NCI-H2196 (cell line): ENCODE measurements around the gene PRSS1.
"Not testable (repeated sequence)": the region's sequence is repeated elsewhere in the genome, so short reads cannot be mapped to it uniquely, and the experiment has no call there.

Source experiments
- DNase-seq: peaks from one replicate; lab custom pipeline; 2025; ENCODE audit not compliant: unreplicated experiment; lab: John Stamatoyannopoulos, UW

The PRSS1 gene

DNA sequence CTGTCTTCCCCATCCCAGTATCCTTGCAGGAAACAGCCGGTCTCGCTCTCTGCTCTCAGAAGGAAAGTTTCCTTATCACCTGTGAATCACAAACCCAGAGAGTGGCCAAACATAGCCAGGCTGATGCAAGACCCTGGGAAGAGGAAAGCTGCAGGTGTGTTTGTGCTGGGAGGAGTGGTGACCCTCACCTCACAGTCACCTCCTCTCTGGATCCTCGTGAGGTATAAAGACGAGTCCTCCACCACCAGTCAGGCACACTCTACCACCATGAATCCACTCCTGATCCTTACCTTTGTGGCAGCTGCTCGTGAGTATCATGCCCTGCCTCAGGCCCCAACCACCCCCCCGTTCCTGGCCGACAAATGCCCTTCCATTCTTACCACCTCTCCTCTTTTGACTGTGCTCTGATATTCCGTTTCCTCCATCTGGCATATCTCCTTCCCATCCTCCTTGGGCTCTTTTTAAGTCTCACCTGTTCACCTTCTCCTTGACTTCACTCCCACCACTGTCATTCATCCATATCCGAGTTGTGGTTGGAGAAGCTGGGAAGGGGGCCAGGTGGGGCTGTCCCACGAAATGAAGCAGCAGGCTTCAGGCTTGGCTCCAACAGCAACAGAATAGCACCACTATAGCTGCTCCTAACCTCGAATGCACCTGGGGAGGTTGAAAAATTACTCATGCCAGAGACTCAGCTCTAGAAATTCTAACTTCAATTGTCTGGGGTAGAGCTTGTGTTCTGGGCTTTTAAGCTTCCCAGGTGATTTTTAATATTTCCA is at the start of gene PRSS1:
PRSS1 (plus strand) TSS at position 255 of the 776 bp plus-strand sequence; CDS start at position 268, 13 bp downstream.
- no peak for DNase-seq

DNA sequence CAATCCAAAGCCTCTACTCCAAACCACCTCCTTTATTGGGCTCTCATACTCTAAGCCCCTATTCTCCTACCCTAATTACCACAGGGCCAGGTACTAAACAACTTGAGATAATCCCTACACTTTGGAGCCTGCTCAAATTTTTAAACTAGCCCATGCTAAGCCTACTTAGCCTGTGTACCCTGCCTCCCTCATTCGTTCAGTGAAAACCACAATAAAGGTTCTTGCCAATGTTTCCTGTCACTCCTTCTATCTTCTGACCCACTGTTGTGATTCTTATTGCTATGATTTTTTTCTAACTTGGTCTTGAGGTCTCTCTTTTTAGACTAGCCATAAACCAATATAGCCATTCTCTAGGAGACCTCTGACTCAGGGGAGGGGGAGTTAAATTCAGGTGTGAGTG is 48.3 kb upstream of the PRSS1 start:
- not testable (repeated sequence) for DNase-seq

DNA sequence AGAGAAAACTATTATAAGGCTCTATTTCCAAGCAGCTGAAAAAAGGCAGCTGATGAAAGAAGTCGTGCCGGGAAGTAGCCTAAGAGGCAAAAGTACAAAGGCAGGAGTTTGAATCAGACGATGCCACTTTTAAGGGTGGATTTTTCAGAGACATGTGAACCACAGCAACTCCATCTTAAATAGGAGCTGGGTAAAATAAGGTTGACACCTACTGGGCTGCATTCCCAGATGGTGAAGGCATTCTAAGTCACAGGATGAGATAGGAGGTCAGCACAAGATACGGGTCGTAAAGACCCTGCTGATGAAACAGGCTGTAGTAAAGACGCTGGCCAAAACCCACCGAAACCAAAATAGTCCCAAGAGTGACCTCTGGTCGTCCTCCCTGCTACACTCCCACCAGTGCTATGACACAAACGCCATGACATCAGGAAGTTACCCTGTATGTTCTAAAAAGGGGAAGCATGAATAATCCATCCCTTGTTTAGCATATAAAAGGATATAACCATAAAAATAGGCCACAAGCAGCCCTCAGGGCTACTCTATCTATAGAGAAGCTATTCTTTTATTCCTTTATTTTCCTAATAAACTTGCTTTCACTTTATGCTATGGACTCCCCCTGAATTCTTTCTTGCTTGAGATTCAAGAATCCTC is 45.5 kb upstream of the PRSS1 start:
- DNase-seq, result no peak

DNA sequence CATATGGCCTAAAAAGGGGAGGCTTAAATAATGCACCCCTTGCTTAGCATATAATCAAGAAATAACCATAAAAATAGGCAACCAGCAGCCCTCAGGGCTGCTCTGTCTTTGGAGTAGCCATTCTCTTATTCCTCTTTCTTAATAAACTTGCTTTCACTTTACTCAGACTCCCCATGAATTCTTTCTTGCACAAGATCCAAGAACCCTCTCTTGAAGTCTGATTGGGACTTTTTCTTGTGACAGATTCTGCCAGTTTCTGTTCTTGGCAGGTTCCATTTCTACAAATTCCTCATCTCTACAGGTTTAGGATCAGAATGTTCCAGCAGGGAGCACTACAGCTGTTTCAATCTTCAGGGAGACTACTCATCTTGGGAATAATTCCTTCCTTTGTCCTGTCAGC is 40.5 kb upstream of the PRSS1 start:
- not testable (repeated sequence) for DNase-seq

DNA sequence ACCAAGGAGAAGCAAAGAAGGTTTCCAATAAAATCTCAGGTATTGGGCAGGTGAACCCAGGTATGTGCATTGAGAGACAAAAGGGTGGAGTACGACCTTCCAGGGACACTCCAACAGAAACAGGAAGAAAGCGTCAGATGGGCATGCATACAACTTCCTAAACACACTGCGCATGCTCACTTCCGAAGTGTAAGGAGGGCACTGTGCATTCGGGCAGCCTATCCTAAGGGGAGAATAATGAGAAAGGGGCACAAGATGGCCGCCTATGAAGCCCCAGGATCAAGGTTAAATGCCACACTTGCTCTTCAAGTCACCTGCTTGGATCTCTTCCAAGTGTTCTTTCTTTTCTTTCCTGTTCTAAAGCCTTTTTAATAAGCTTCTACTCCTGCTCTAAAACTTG is 39.4 kb upstream of the PRSS1 start:
- DNase-seq, result no peak

DNA sequence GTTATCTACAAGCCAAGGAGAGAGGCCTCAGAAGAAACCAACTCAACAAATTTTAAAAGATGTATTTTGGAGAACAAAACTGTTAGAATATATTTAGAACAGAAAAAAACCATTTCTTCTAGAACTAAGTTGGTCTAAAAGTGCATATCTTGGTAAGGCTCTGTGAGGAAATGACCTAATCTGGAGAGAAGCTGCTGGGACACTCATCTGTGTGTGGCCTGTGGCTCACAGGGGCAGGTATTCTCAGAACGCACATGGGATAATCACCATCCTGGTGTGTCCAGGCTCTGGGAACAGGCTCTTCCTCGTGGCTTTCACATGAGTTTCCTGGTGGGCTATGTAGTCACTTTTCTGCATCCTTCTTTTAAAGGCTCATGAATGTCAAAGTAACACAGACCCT is 38.1 kb upstream of the PRSS1 start:
- no peak for DNase-seq

DNA sequence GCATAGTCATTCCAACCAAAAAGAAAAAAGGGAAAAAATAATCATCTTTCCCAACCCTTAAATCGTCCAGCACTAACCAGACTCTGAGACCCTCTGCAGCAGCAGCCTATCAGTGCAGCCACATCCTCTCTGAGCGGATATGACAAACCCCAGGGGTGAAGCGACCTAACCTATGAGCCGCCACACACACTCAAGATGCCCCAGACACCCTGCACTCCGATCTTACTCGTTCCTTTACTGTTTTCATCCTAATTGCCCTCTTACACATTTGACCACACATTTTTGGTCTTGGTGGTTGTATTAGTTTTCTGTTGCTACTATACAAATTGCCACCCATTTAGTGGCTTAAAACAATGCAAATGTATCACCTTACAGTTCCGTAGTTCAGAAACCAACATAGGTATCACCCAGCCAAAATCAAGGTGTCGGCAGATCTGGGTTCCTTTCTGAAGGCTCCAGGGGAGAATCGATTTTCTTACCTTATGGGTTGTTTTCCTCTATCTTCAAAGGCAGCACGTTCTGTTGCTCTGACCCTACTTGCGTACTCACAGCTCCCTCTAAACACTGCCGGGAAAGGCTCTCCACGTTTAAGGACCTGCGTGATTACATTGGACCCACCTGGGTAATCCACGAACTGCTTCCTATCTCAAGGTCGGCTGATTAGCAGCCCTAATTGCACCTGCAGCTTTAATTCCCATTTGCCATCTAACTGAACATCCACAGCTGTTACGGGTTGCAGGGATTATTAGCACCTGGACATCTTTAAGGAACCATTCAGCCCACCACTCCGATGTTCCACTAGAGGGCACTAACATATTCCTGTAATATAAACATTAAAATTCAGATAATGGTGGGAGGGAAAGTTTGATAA is 37.3 kb upstream of the PRSS1 start:
- no peak for DNase-seq

DNA sequence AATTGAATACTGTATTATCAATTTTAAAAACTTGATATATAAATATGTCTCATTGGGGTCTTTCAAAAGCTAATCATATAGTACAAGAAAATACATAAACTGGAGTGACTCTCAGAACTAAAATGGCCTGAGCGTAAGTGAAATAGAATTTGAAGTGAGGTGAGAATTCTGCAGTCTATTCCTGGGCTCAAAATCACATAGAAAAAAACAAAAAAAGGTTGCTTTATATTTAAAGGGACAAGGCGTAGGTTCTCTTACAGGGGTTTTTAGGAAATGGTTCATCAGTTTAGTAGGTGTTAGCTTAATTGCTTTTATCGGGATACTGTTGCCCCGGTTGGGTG is 36.7 kb upstream of the PRSS1 start:
- DNase-seq, result no peak

DNA sequence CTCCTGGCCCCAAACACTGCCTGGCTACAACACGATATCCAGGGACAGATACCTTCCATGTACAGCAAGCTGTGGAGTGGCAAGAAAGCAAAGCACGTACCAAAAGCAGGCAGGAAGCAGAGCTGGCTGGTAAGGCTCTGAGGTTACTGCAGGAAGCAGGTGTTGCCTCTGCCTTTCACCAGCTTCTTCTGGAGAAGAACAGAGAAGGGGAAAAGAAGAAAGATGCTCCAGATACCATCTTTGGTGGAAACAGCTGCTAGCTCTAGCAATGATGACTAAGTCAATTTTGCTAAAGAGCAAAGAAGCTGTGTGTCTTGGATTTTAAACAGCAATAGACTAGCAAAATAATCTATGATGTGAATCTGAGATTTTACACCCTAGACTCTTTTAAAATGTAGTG is 34.9 kb upstream of the PRSS1 start:
- no peak for DNase-seq

DNA sequence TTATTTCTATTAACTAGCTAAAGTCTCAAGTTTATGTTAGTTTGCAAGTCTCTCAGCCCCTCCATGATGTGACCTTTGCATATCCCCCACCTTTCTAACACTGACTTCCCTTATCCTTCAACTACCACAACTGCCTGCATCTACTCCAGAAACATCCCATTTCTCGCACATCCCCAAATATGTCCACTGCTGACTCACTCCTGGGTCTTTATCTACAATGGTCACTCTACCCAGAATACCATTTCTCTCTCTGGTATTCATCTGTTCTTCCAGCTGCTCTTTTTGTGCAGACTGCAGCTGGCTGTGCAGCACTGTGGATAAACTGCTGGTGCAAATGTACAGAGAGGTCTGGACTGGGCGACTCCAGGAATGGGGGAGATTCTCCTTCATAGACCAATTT is 32.7 kb upstream of the PRSS1 start:
- DNase-seq, result no peak

DNA sequence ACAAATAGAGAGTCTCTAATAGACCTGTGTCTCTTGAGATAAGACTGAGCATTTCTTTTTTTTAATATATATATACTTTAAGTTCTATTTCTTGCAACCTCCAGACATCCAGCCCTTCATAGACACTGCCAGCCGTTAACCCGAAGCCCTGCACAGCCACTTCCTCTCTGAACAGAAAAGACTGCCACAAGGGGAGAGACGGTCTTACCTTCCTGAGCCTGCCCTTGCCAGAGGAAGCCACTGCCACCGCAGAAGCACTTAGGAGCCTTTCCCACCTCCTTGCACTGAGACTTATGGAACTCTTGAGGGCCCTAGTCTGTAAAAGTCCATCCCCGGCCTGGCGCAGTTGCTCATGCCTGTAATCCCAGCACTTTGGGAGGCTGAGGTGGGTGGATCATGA is 31.8 kb upstream of the PRSS1 start:
- DNase-seq, result no peak

DNA sequence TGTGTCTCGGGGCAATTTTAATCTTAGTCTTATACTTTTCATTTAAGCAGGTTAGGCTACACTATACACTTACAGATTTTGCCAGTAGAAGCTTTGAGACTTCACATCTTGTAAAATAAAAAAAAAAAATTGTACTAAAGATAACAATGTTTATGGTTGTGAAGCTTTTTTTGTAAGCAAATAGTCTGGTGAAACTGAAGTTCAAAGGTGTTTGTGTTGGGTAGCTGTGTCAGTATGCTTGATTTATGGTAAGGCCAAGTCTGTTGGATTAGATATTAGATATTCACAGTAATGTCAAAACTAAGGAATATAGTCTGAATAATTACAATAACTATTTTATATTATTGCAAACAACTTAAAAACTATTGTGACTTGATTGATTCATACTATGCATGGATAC is 31.0 kb upstream of the PRSS1 start:
- DNase-seq, result no peak

DNA sequence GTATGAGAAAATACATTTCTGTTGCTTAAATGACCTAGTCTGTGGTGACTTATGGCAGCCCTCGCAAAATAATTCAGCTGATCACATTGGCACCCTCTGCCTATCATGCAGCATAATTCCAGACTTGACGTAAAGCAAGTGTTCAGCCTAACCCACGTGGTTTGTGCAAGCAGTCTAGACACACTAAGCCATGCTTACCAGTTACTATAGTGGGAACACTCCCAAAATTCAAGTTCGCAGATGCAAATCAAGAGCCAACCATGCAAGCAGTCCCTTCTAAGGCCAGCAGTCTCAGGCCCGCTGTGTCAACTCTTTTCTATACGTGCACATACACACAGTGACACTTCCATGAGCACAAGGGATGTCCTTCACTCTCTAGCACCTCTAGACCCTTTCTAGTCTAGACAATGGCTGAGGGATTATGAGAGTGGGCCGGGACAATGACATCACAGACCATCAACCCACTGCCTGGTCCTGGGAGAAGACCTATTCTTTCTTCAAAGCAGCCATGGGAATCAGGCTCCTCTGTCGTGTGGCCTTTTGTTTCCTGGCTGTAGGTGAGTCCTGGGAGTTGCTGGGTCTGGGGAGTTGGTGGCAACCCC is 29.0 kb upstream of the PRSS1 start:
- no peak for DNase-seq

DNA sequence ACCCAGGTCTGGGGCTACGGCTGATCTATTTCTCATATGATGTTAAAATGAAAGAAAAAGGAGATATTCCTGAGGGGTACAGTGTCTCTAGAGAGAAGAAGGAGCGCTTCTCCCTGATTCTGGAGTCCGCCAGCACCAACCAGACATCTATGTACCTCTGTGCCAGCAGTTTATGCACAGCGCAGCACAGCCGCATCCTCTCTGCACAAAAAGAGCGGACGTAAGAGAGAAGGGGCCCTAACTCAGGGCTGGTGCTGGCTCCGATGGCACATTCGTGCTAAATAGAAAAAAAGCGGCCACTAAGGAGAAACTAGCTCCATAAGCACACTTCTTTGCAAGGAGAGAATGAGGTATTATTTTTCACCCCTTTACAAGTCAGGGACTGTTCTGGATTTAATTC is 28.3 kb upstream of the PRSS1 start:
- DNase-seq, result no peak

DNA sequence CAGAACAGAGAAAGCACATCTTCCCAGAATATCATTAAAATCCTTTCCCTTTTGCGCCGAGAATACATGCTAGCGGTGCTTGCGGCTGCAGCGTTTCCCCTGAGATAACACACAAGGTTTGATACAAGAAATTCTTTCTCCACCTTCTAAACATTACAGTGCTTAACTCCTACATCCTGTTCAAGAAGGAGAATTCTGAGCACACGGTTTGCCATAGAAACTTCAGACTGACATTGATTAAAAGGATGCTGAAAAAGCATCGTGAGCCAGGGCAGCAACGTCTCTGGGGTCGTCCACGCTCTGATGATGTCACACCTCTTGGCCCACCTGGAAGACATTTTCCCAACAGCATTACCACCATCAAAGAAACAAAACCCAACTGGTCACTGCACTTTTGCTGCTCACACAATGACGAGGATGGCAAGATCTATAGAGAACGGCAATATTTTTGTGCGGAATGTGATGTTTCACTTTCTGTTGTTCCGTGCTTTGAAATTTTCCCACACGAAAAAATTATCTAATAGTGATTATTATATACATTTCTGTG is 27.0 kb upstream of the PRSS1 start:
- DNase-seq, result no peak

DNA sequence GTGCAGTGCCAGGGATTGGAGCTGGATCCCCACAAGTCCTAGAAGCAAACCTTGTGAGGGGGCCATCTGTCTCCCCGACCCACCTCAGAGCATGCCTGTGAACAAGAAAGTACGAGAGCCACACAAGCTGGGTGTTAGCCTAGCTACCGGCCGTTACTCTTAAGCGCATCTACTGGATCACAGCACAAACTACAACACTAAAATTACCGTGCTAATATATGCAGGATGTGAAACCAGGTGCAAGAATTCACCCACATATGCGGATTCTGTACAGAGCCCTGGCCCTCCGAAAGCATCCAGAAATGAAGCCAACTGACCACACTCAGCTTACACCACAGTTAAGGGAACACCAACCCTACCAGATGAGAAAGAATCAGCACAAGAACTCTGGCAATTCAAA is 16.0 kb upstream of the PRSS1 start:
- no peak for DNase-seq

DNA sequence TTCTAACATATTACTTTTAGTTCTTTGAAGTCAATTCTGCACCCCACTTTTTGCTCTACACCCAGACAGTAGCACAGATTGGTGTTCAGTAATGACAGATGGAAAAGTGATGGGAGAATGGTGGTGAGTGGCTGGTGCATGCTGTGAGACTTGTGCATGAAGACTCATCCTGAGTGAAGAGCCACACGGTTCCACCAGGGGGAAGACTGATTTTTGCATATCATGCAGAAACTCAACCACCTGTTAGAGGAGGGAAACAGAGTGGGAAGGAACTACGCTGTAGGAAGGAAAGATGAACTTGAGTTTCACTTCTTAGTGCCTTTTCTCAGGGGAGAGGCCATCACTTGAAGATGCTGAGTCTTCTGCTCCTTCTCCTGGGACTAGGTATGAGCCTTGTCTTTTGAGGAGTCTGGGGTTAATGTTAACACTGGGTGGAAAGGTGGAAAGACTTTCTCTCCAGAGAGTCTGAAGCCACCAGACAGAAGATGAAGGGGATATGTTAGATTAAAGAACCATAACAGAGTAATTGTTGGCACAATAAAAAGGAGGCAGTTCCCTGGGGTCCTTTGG is 9.3 kb upstream of the PRSS1 start:
- no peak for DNase-seq

DNA sequence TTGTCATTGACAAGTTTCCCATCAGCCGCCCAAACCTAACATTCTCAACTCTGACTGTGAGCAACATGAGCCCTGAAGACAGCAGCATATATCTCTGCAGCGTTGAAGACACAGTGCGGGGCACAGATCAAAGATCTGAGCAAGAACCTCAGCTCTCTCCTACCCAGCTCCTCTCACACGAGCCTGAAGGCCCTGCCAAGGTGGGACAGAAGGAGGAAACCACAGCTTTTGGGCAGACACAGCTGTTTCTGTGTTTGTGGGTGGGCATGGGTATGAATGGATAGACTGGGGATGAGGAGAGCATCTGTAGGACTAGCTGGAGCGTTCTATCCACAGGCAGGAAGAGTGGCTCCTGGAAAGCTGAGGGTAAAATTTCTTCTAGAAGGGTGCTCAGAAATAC is 8.5 kb upstream of the PRSS1 start:
- DNase-seq, result no peak

DNA sequence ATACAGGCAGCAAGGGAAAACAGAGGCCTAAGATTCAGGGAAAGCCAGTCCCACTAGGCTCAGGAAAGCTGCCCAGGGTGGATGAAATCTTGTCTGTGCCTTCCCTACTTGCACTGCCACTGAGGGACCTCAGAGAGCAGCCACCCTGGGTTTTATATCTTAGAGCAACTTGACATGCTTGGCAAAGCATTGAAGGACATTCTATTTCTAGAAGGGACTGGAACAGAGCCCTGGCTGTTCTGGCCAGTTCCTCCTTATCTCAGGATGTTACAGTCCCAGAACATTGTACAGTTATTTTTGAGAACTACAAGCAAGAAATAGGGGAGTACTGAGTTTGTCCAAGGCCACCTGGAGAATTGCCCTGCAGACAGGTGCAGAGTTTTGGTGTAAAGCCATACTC is 7.3 kb upstream of the PRSS1 start:
- DNase-seq, result not testable (repeated sequence)

DNA sequence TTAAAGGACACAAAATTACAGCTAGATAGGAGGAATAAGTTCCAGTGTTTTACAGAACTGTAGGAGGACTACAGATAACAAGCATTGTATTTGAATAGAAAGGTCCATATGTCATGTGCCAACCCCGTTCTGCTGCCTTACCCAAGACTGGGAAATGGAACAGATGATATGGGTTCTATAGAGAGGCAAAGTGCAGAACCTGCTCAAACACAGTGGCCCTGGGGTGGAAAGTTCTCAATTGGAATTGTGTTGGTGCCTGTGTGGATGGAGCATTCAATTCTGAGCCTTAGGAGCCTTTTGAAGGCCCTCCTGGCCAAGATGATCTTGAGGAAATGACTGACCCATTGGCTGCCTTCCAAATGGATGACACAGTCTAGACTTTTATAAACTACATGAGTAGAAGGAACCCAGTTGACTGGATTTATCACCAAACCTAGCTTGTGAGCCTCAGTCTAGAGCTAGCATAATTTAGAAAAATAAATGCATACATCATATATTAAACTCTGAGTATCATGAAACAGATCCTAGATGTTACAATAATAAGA is 4.1 kb upstream of the PRSS1 start:
- DNase-seq, result no peak

DNA sequence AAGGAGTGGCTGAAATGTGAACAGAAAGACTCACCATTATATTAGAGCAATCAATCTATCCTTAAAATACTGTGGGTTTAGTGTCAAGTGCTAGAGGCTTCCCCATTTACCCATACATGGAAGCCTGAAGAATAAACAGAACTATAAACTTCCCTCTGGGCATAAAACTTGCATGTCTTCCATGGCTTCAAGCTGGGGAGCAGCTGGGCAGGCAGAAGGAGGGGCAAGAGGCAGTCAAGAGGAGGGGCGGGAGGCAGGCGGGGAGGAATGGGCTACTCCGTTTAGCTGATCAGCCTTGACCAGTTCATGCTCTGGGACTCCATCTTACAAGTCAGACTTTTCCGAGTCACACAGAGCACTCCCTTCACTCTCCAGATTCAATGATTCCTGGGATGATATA is 3.5 kb upstream of the PRSS1 start:
- DNase-seq, result no peak
